Colonic mucosa (tissue), 4 donors: ENCODE data around the gene ITK. TPM values are rescaled to one million over a fixed set of nuclear protein-coding genes. Genes with fewer than 3 reads are reported as not detected.
A peak's percentile ranks its signal among the peaks of the same experiment; 100 is the strongest.

Experiments
- DNase-seq: peaks from one replicate; pipeline ENCODE4 v3.0.0-alpha.2; 2020
- H3K27ac ChIP-seq: fragments of 200-600 bp; one replicate; pipeline ENCODE4 v1.8.0; 2021
- H3K27me3 ChIP-seq: fragments of 200-600 bp; one replicate; pipeline ENCODE4 v1.8.0; 2021
- H3K36me3 ChIP-seq: fragments of 200-600 bp; one replicate; pipeline ENCODE4 v1.8.0; 2021
- H3K4me1 ChIP-seq: fragments of 200-600 bp; one replicate; pipeline ENCODE4 v1.8.0; 2021; ENCODE audit warnings: mild to moderate bottlenecking
- H3K4me3 ChIP-seq: fragments of 200-600 bp; one replicate; pipeline ENCODE4 v1.8.0; 2021
- H3K9ac ChIP-seq, 2 donors: one replicate each; pipeline ENCODE4 v1.7.0; 2013; ENCODE audit warnings: control low read depth in 2 of 2, low read depth in 2 of 2, low read length in 2 of 2
- H3K9me3 ChIP-seq: fragments of 200-600 bp; one replicate; pipeline ENCODE4 v1.8.0; 2021
- intact Hi-C: fragments of 100-400 bp; cut with DNase I; formaldehyde crosslinking; loops from one replicate; pipeline ENCODE4 v1.14.1; 2022
- total RNA-seq, 2 donors: library from RNA; stranded (reverse); fragmentation: NEBNext Ultra II Directional in 1 of 2; extraction: Animal tissue kit (Norgen Biotek cat#: 25700) in 1 of 2; gene quantifications; one replicate each; pipeline ENCODE4 v1.2.1, GENCODE V29; 2021
- TF ChIP-seq, protein P1 (sequence below): fragments of 200-600 bp; IDR thresholded peaks from one replicate; pipeline ENCODE4 v1.8.0; 2022; ENCODE audit warnings: antibody characterized with exemption, mild to moderate bottlenecking
- donor health status: healthy.
- donor health status: DM: no; HTN: no; CAD: no.
- donor health status: DM: no; HTN: no; CAD: no.

The ITK gene
- total RNA-seq, 2 donors from 2014 or later, result 1.4 to 2.5 TPM

GRCh38 chr5:157269761-157270272, 89.2 kb downstream of the ITK start:
- Histone ChIP-seq H3K36me3 (no peaks in the 10 kb centered on the region), H3K4me3 (no peak overlapping the region), H3K9me3 (no peaks in the 10 kb centered on the region), H3K9ac (no peak overlapping the region), H3K27me3 (no peaks in the 10 kb centered on the region), H3K4me1 (no peaks in the 10 kb centered on the region), H3K27ac (no peak overlapping the region)
- DNase-seq, result no peak
- TF ChIP-seq, protein P1, sequence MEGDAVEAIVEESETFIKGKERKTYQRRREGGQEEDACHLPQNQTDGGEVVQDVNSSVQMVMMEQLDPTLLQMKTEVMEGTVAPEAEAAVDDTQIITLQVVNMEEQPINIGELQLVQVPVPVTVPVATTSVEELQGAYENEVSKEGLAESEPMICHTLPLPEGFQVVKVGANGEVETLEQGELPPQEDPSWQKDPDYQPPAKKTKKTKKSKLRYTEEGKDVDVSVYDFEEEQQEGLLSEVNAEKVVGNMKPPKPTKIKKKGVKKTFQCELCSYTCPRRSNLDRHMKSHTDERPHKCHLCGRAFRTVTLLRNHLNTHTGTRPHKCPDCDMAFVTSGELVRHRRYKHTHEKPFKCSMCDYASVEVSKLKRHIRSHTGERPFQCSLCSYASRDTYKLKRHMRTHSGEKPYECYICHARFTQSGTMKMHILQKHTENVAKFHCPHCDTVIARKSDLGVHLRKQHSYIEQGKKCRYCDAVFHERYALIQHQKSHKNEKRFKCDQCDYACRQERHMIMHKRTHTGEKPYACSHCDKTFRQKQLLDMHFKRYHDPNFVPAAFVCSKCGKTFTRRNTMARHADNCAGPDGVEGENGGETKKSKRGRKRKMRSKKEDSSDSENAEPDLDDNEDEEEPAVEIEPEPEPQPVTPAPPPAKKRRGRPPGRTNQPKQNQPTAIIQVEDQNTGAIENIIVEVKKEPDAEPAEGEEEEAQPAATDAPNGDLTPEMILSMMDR, result no peak
- intact Hi-C loops, result no loop called here

- Histone ChIP-seq H3K27me3 (no peaks in the 10 kb centered on the region), H3K9ac (no peak overlapping the region), H3K4me1 (no peaks in the 10 kb centered on the region), H3K36me3 (no peaks in the 10 kb centered on the region), H3K4me3 (no peak overlapping the region), H3K27ac (peak overlapping the region; percentile 46), H3K9me3 (no peaks in the 10 kb centered on the region)
- TF ChIP-seq, protein P1, result no peak
- DNase-seq, result no peak
- intact Hi-C loops, result no loop called here
These were observed 90.1 kb downstream of the ITK start for GRCh38 chr5:157270771-157271170.

GRCh38 chr5:157271740-157272271, 91.2 kb downstream of the ITK start:
- TF ChIP-seq, protein P1, result no peak
- no peaks in the 10 kb centered on the region for H3K4me1 ChIP-seq
- no peaks in the 10 kb centered on the region for H3K9me3 ChIP-seq
- H3K27ac ChIP-seq, result peak overlapping the region; percentile 46
- intact Hi-C loops, result no loop called here
- H3K36me3 ChIP-seq, result no peaks in the 10 kb centered on the region
- no peaks in the 10 kb centered on the region for H3K27me3 ChIP-seq
- H3K4me3 ChIP-seq, result no peak overlapping the region
- DNase-seq, result no peak
- H3K9ac ChIP-seq, result peak overlapping the region in 1 of 2 donors; percentile 37

- no peak overlapping the region for H3K4me3 ChIP-seq
- H3K9ac ChIP-seq, result no peak overlapping the region
- intact Hi-C loops, result no loop called here
- TF ChIP-seq, protein P1, result no peak
- H3K27me3 ChIP-seq, result no peaks in the 10 kb centered on the region
- DNase-seq, result no peak
- H3K4me1 ChIP-seq, result no peaks in the 10 kb centered on the region
- no peaks in the 10 kb centered on the region for H3K9me3 ChIP-seq
- no peaks in the 10 kb centered on the region for H3K36me3 ChIP-seq
- peak overlapping the region; percentile 46 for H3K27ac ChIP-seq
These were observed 92.5 kb downstream of the ITK start for GRCh38 chr5:157273131-157273556.

DNA sequence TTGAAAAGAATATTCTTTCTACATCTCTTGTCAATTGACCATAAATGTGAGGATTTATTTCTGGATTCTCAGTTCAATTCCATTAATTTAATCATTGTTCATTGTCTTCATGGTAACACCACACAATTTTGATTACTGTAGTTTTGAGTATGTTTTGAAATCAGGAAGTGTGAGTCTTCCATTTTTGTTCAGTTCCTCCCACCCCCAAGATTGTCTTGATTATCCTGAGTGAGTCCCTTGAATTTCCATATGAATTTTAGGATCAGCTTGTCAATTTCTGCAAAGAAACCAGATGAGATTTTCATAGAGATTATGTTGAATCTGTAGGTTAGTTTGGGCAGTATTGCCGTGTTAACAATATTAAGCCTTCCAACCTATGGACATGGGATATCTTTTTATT, 94.8 kb downstream of the ITK start:
- H3K9ac ChIP-seq, result no peak overlapping the region
- no peaks in the 10 kb centered on the region for H3K27me3 ChIP-seq
- no peak for DNase-seq
- H3K36me3 ChIP-seq, result no peaks in the 10 kb centered on the region
- no peak overlapping the region for H3K4me3 ChIP-seq
- no peaks in the 10 kb centered on the region for H3K4me1 ChIP-seq
- H3K27ac ChIP-seq, result no peak overlapping the region
- H3K9me3 ChIP-seq, result no peaks in the 10 kb centered on the region
- TF ChIP-seq, protein P1, result no peak
- intact Hi-C loops, result no loop called here
